ENCODE measurements around the gene PEPD. TPM values are rescaled to one million over a fixed set of nuclear protein-coding genes. Genes with fewer than 3 reads are reported as not detected.

PEPD gene
- total and polyA plus RNA-seq, 2 of the 4 experiments (the other 2 are of a cell fraction) = 36.7 to 88.4 TPM

DNA sequence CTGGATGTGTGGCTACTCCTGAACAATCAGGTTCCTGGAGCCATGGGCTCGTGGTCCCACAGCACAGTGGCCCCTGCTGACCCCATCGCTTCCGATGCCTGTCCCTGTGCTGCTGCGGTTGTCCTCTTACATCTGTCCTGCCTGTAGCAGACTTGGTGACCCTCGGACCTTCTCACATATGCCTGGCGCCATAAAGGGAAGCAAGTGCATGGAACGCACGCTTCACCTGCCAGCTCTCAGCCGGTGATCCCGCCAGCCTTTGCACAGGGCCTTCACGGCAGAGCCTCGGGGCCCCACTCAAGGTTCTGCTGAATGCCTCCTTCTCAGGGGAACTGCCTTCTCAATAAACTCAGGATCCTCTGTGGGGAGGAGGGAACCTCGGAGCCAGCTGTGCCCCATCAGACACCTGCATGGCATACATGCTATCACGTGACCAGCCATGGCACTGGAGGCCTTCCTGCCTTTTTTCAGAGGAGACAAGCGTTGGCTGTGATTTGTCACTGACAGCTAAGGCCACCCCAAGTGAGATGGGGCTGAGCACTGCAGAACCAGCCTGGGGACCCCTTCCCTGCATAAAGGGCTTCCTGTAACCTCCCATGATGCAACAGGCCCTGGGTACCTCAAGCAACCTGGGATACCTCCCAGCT is 24.3 kb downstream of the PEPD start:
- DNase-seq (no peak), ATAC-seq (ENCODE audit: low read depth) (no peak)
- in situ Hi-C loops (cut with MboI; ENCODE audit: low sequenced_read_pairs) = no loop called here
- H4K5ac ChIP-seq (ENCODE audit: low read depth, low read length) = no peak overlapping the region
- H3K79me1 ChIP-seq (ENCODE audit: low read depth in 1 of 2, low read length in 2 of 2) = no peaks in the 10 kb centered on the region
- WGBS, 2 experiments (ENCODE audit: extremely low coverage in 2 of 2, insufficient read length in 1 of 2) = 86% methylated on average over 6 of the region's 15 CpGs; no CpG with 5 or more reads in 1 of the 2 experiments
- H3K23ac ChIP-seq (ENCODE audit: low read depth, low read length) = no peak overlapping the region
- H2BK20ac ChIP-seq (ENCODE audit: low read depth, low read length) = no peak overlapping the region
- no peak overlapping the region for H3K27ac ChIP-seq (ENCODE audit: insufficient read depth, low read length)
- no peak overlapping the region for H2AK9ac ChIP-seq (replicated peaks; ENCODE audit: low read depth, low read length, poor library complexity)
- H3K14ac ChIP-seq (replicated peaks; ENCODE audit: low read depth, low read length) = no peak overlapping the region
- H3K4ac ChIP-seq (ENCODE audit: low read depth, low read length) = no peak overlapping the region
- H2AK5ac ChIP-seq (ENCODE audit: low read depth, low read length) = no peak overlapping the region
- H3K4me1 ChIP-seq (ENCODE audit: control insufficient read depth, insufficient read depth, low read length) = no peaks in the 10 kb centered on the region
- no peak overlapping the region for H4K91ac ChIP-seq (ENCODE audit: insufficient read depth, low read depth, low read length)
- BruUV-seq (replicated peaks) = no TSS peak
- no peak overlapping the region for H3K9ac ChIP-seq (ENCODE audit: low read depth, low read length)
- H4K8ac ChIP-seq (ENCODE audit: low read depth in 2 of 2, low read length in 2 of 2) = no peak overlapping the region
- no peak overlapping the region for H2BK5ac ChIP-seq (ENCODE audit: low read depth, low read length, poor library complexity, severe bottlenecking)
- TF ChIP-seq RAD21 (IDR thresholded peaks at IDR 0.05; ENCODE audit: low read length) (no peak), NFE2L2 (IDR thresholded peaks at IDR 0.05; ENCODE audit: low read depth, low read length) (no peak), MXI1 (IDR thresholded peaks at IDR 0.05; ENCODE audit: borderline replicate concordance, low read depth, low read length) (no peak), POLR2A (IDR thresholded peaks at IDR 0.05; ENCODE audit: low read depth, low read length) (no peak)
- no peaks in the 10 kb centered on the region for H3K9me3 ChIP-seq (ENCODE audit: control insufficient read depth, insufficient read depth, low read length)
- ChIA-PET CTCF (no interaction called here), POLR2A (ENCODE audit: unreplicated experiment) (no interaction called here)
- intact Hi-C loops (cut with micrococcal nuclease) = no loop called here
- no peak overlapping the region for H2BK15ac ChIP-seq (ENCODE audit: low read depth, low read length)
- H3K56ac ChIP-seq (ENCODE audit: extremely low read depth, insufficient read depth, low read length) = no peak overlapping the region
- H2BK120ac ChIP-seq (ENCODE audit: low read depth, low read length) = no peak overlapping the region
- H3K4me3 ChIP-seq (ENCODE audit: insufficient read depth, low read depth, low read length) = no peak overlapping the region
- no peak overlapping the region for H2AFZ ChIP-seq (replicated peaks; ENCODE audit: low read length, poor library complexity)
- dilution Hi-C loops (cut with HindIII; ENCODE audit: low sequenced_read_pairs, unreplicated experiment) = no loop called here
- H4K20me1 ChIP-seq (ENCODE audit: insufficient read depth, low read length) = no peaks in the 10 kb centered on the region; the same call in 1 of the 2 replicates
- no peak overlapping the region for H3K18ac ChIP-seq (ENCODE audit: low read depth, low read length)
- no peaks in the 10 kb centered on the region for H3K27me3 ChIP-seq (ENCODE audit: control insufficient read depth, insufficient read depth, low read length)
- no peak overlapping the region for H3K4me2 ChIP-seq (ENCODE audit: low read depth, low read length)
- peaks cover 7% of the 10 kb centered on the region; the same call in 1 of the 2 replicates for H3K36me3 ChIP-seq (ENCODE audit: control insufficient read depth, insufficient read depth, low read length)
- no peaks in the 10 kb centered on the region for H3K9me1 ChIP-seq (ENCODE audit: insufficient read depth, low read length)
